Testis (tissue), 2 donors: ENCODE results near the gene DYNLRB2.

Experiments
- CTCF ChIP-seq, 3 experiments: fragments of 450-650 bp in 2 of 3; fragments of 200-600 bp in 1 of 3; sonication (generic) in 1 of 3; IDR thresholded peaks; one replicate each; pipeline ENCODE4 v1.5.1; 2016 to 2019; ENCODE audit warnings: antibody characterized with exemption in 3 of 3, mild to moderate bottlenecking in 2 of 3, moderate library complexity in 1 of 3
- POLR2A ChIP-seq: fragments of 450-650 bp; IDR thresholded peaks from one replicate; pipeline ENCODE4 v1.6.1; 2017; ENCODE audit warnings: antibody characterized with exemption, mild to moderate bottlenecking, moderate library complexity

- TF ChIP-seq POLR2A (no peak), CTCF (IDR thresholded peaks at IDR 0.05) (no peak)
Measured at GRCh38 chr16:80544326-80544725, 3.5 kb downstream of the DYNLRB2 start.
